HG03139 (cell line): Measurements from ENCODE around the gene STUM.
"Not testable (repeated sequence)": the region's sequence is repeated elsewhere in the genome, so short reads cannot be mapped to it uniquely, and the experiment has no call there.

Experiments used
- ATAC-seq: cut with Tn5 transposase; IDR thresholded peaks from one replicate; pipeline ENCODE4 v1.9.1; 2021; ENCODE audit not compliant: unreplicated experiment

The STUM gene

GRCh38 chr1:226579781-226580323, 31.3 kb downstream of the STUM start:
- no peak for ATAC-seq

- ATAC-seq = no peak
Observed at GRCh38 chr1:226580625-226581270, 32.2 kb downstream of the STUM start.

GRCh38 chr1:226581650-226582330, 33.2 kb downstream of the STUM start:
- no peak for ATAC-seq

GRCh38 chr1:226582966-226583365, 34.4 kb downstream of the STUM start:
- ATAC-seq = no peak

GRCh38 chr1:226584164-226584563, 35.6 kb downstream of the STUM start:
- no peak for ATAC-seq

GRCh38 chr1:226586116-226586515, 37.6 kb downstream of the STUM start:
- ATAC-seq = no peak

- no peak for ATAC-seq
Observed at GRCh38 chr1:226586650-226587422, 38.3 kb downstream of the STUM start.

- ATAC-seq = no peak
Observed at GRCh38 chr1:226588484-226588883, 39.9 kb downstream of the STUM start.

GRCh38 chr1:226589008-226589733, 40.6 kb downstream of the STUM start:
- no peak for ATAC-seq

GRCh38 chr1:226590614-226591013, 42.0 kb downstream of the STUM start:
- ATAC-seq = no peak

- ATAC-seq = no peak
Observed at GRCh38 chr1:226593541-226593940, 45.0 kb downstream of the STUM start.

GRCh38 chr1:226596531-226597165, 48.1 kb downstream of the STUM start:
- no peak for ATAC-seq

- no peak for ATAC-seq
Observed at GRCh38 chr1:226597616-226598454, 49.3 kb downstream of the STUM start.

GRCh38 chr1:226598455-226598849, 49.9 kb downstream of the STUM start:
- no peak for ATAC-seq

- ATAC-seq = not testable (repeated sequence)
Observed at GRCh38 chr1:226598955-226599354, 50.4 kb downstream of the STUM start.

- no peak for ATAC-seq
Observed at GRCh38 chr1:226599636-226600238, 51.2 kb downstream of the STUM start.

GRCh38 chr1:226600254-226600653, 51.7 kb downstream of the STUM start:
- no peak for ATAC-seq

- no peak for ATAC-seq
Observed at GRCh38 chr1:226601456-226601855, 52.9 kb downstream of the STUM start.
